ENCODE data around the gene CMSS1.

The CMSS1 gene

GRCh38 chr3:99939876-99940275, 122.2 kb downstream of the CMSS1 start:
- H2BK5ac ChIP-seq (ENCODE audit: low read length) = no peak overlapping the region
- no peak overlapping the region for H3K4me2 ChIP-seq (ENCODE audit: low read length)
- H4K8ac ChIP-seq (ENCODE audit: low read depth, low read length) = no peak overlapping the region
- no peak overlapping the region for H4K5ac ChIP-seq (ENCODE audit: low read length)
- H3K4ac ChIP-seq (ENCODE audit: low read depth, low read length) = no peak overlapping the region
- H2BK120ac ChIP-seq (ENCODE audit: low read depth, low read length) = no peak overlapping the region
- no peak overlapping the region for H3K4me3 ChIP-seq (ENCODE audit: low read length)
- no peaks in the 10 kb centered on the region for H3K4me1 ChIP-seq (ENCODE audit: control insufficient read depth, low read depth, low read length)
- no peak overlapping the region for H3K9ac ChIP-seq (ENCODE audit: low read length)
- no peaks in the 10 kb centered on the region for H3K79me2 ChIP-seq (ENCODE audit: control insufficient read depth, insufficient read depth, low read length)
- no peaks in the 10 kb centered on the region for H3K79me1 ChIP-seq (ENCODE audit: low read length)
- H3K36me3 ChIP-seq (ENCODE audit: control insufficient read depth, insufficient read depth, low read length) = no peaks in the 10 kb centered on the region
- no peak overlapping the region for H3K23ac ChIP-seq (ENCODE audit: low read length)
- DNase-seq = no peak
- WGBS (ENCODE audit: extremely low coverage, insufficient coverage, low lambda C conversion rate) = no CpG with 5 or more reads among the region's 1 CpG
- H3K56ac ChIP-seq (ENCODE audit: low read length) = no peak overlapping the region
- no peak overlapping the region for H3K18ac ChIP-seq (ENCODE audit: low read length)
- no peak overlapping the region for H2BK15ac ChIP-seq (replicated peaks; ENCODE audit: low read depth)
- H3K27ac ChIP-seq (ENCODE audit: low read depth, low read length) = no peak overlapping the region
- H3K27me3 ChIP-seq (ENCODE audit: insufficient read depth, low read length, poor library complexity) = no peaks in the 10 kb centered on the region
- no peak overlapping the region for H2AK5ac ChIP-seq (ENCODE audit: low read length)

- no peaks in the 10 kb centered on the region for H3K79me2 ChIP-seq (ENCODE audit: control insufficient read depth, insufficient read depth, low read length)
- no peak overlapping the region for H2BK120ac ChIP-seq (ENCODE audit: low read depth, low read length)
- no peak overlapping the region for H3K27ac ChIP-seq (ENCODE audit: low read depth, low read length)
- no peak overlapping the region for H3K9ac ChIP-seq (ENCODE audit: low read length)
- H3K4ac ChIP-seq (ENCODE audit: low read depth, low read length) = no peak overlapping the region
- H3K56ac ChIP-seq (ENCODE audit: low read length) = no peak overlapping the region
- H3K79me1 ChIP-seq (ENCODE audit: low read length) = no peaks in the 10 kb centered on the region
- H3K4me2 ChIP-seq (ENCODE audit: low read length) = no peak overlapping the region
- no CpG with 5 or more reads among the region's 2 CpGs for whole genome bisulfite sequencing (ENCODE audit: extremely low coverage, insufficient coverage, low lambda C conversion rate)
- H3K27me3 ChIP-seq (ENCODE audit: insufficient read depth, low read length, poor library complexity) = no peaks in the 10 kb centered on the region
- no peak overlapping the region for H2BK5ac ChIP-seq (ENCODE audit: low read length)
- H4K5ac ChIP-seq (ENCODE audit: low read length) = no peak overlapping the region
- no peak overlapping the region for H2BK15ac ChIP-seq (replicated peaks; ENCODE audit: low read depth)
- DNase-seq = no peak
- no peaks in the 10 kb centered on the region for H3K36me3 ChIP-seq (ENCODE audit: control insufficient read depth, insufficient read depth, low read length)
- no peak overlapping the region for H2AK5ac ChIP-seq (ENCODE audit: low read length)
- no peaks in the 10 kb centered on the region for H3K4me1 ChIP-seq (ENCODE audit: control insufficient read depth, low read depth, low read length)
- no peak overlapping the region for H4K8ac ChIP-seq (ENCODE audit: low read depth, low read length)
- no peak overlapping the region for H3K18ac ChIP-seq (ENCODE audit: low read length)
- no peak overlapping the region for H3K4me3 ChIP-seq (ENCODE audit: low read length)
- H3K23ac ChIP-seq (ENCODE audit: low read length) = no peak overlapping the region
Measured at GRCh38 chr3:99940350-99940749, 122.7 kb downstream of the CMSS1 start.

- no peaks in the 10 kb centered on the region for H3K79me1 ChIP-seq (ENCODE audit: low read length)
- H2BK15ac ChIP-seq (replicated peaks; ENCODE audit: low read depth) = no peak overlapping the region
- no peak overlapping the region for H2AK5ac ChIP-seq (ENCODE audit: low read length)
- H3K27ac ChIP-seq (ENCODE audit: low read depth, low read length) = no peak overlapping the region
- no peak overlapping the region for H2BK5ac ChIP-seq (ENCODE audit: low read length)
- H3K4me1 ChIP-seq (ENCODE audit: control insufficient read depth, low read depth, low read length) = no peaks in the 10 kb centered on the region
- H2BK120ac ChIP-seq (ENCODE audit: low read depth, low read length) = no peak overlapping the region
- no peak overlapping the region for H3K4me3 ChIP-seq (ENCODE audit: low read length)
- H3K4me2 ChIP-seq (ENCODE audit: low read length) = no peak overlapping the region
- no peak for DNase-seq
- H3K36me3 ChIP-seq (ENCODE audit: control insufficient read depth, insufficient read depth, low read length) = no peaks in the 10 kb centered on the region
- H4K8ac ChIP-seq (ENCODE audit: low read depth, low read length) = no peak overlapping the region
- H3K4ac ChIP-seq (ENCODE audit: low read depth, low read length) = no peak overlapping the region
- no peak overlapping the region for H3K9ac ChIP-seq (ENCODE audit: low read length)
- H3K18ac ChIP-seq (ENCODE audit: low read length) = no peak overlapping the region
- H3K79me2 ChIP-seq (ENCODE audit: control insufficient read depth, insufficient read depth, low read length) = no peaks in the 10 kb centered on the region
- no peak overlapping the region for H3K23ac ChIP-seq (ENCODE audit: low read length)
- no peaks in the 10 kb centered on the region for H3K27me3 ChIP-seq (ENCODE audit: insufficient read depth, low read length, poor library complexity)
- WGBS (ENCODE audit: extremely low coverage, insufficient coverage, low lambda C conversion rate) = no CpG with 5 or more reads among the region's 1 CpG
- no peak overlapping the region for H3K56ac ChIP-seq (ENCODE audit: low read length)
- no peak overlapping the region for H4K5ac ChIP-seq (ENCODE audit: low read length)
Measured at GRCh38 chr3:99941211-99941610, 123.5 kb downstream of the CMSS1 start.

GRCh38 chr3:99943931-99944761, 126.5 kb downstream of the CMSS1 start:
- Histone ChIP-seq H3K18ac (ENCODE audit: low read length) (no peak overlapping the region), H2BK5ac (ENCODE audit: low read length) (no peak overlapping the region), H4K5ac (ENCODE audit: low read length) (no peak overlapping the region), H2BK15ac (replicated peaks; ENCODE audit: low read depth) (no peak overlapping the region), H3K23ac (ENCODE audit: low read length) (no peak overlapping the region), H3K4me1 (ENCODE audit: control insufficient read depth, low read depth, low read length) (no peaks in the 10 kb centered on the region), H3K79me1 (ENCODE audit: low read length) (no peaks in the 10 kb centered on the region), H3K27me3 (ENCODE audit: insufficient read depth, low read length, poor library complexity) (no peaks in the 10 kb centered on the region), H4K8ac (ENCODE audit: low read depth, low read length) (no peak overlapping the region), H3K56ac (ENCODE audit: low read length) (no peak overlapping the region), H3K36me3 (ENCODE audit: control insufficient read depth, insufficient read depth, low read length) (no peaks in the 10 kb centered on the region), H3K4me3 (ENCODE audit: low read length) (no peak overlapping the region), H3K4ac (ENCODE audit: low read depth, low read length) (no peak overlapping the region), H3K9ac (ENCODE audit: low read length) (no peak overlapping the region), H3K27ac (ENCODE audit: low read depth, low read length) (no peak overlapping the region), H2AK5ac (ENCODE audit: low read length) (no peak overlapping the region), H2BK120ac (ENCODE audit: low read depth, low read length) (no peak overlapping the region), H3K4me2 (ENCODE audit: low read length) (no peak overlapping the region), H3K79me2 (ENCODE audit: control insufficient read depth, insufficient read depth, low read length) (no peaks in the 10 kb centered on the region)
- no peak for DNase-seq
- WGBS (ENCODE audit: extremely low coverage, insufficient coverage, low lambda C conversion rate) = no CpG with 5 or more reads among the region's 4 CpGs

- Histone ChIP-seq H3K79me2 (ENCODE audit: control insufficient read depth, insufficient read depth, low read length) (no peaks in the 10 kb centered on the region), H4K8ac (ENCODE audit: low read depth, low read length) (no peak overlapping the region), H3K4me1 (ENCODE audit: control insufficient read depth, low read depth, low read length) (no peaks in the 10 kb centered on the region), H3K4me3 (ENCODE audit: low read length) (no peak overlapping the region), H2BK120ac (ENCODE audit: low read depth, low read length) (no peak overlapping the region), H3K36me3 (ENCODE audit: control insufficient read depth, insufficient read depth, low read length) (no peaks in the 10 kb centered on the region), H3K27ac (ENCODE audit: low read depth, low read length) (no peak overlapping the region), H3K27me3 (ENCODE audit: insufficient read depth, low read length, poor library complexity) (no peaks in the 10 kb centered on the region), H3K23ac (ENCODE audit: low read length) (no peak overlapping the region), H3K4ac (ENCODE audit: low read depth, low read length) (no peak overlapping the region), H3K79me1 (ENCODE audit: low read length) (no peaks in the 10 kb centered on the region), H2AK5ac (ENCODE audit: low read length) (no peak overlapping the region), H3K56ac (ENCODE audit: low read length) (no peak overlapping the region), H4K5ac (ENCODE audit: low read length) (no peak overlapping the region), H3K18ac (ENCODE audit: low read length) (no peak overlapping the region), H3K9ac (ENCODE audit: low read length) (no peak overlapping the region), H2BK5ac (ENCODE audit: low read length) (no peak overlapping the region), H3K4me2 (ENCODE audit: low read length) (no peak overlapping the region), H2BK15ac (replicated peaks; ENCODE audit: low read depth) (no peak overlapping the region)
- WGBS (ENCODE audit: extremely low coverage, insufficient coverage, low lambda C conversion rate) = no CpG with 5 or more reads among the region's 5 CpGs
- no peak for DNase-seq
Measured at GRCh38 chr3:99945328-99945995, 127.8 kb downstream of the CMSS1 start.
